ENCODE measurements around the gene PDE7B. TPM values are rescaled to one million over a fixed set of nuclear protein-coding genes. Genes with fewer than 3 reads are reported as not detected.

Gene PDE7B
- total and polyA plus RNA-seq, 4 donors: 0.26 to 3.7 (median 1.8) TPM

DNA sequence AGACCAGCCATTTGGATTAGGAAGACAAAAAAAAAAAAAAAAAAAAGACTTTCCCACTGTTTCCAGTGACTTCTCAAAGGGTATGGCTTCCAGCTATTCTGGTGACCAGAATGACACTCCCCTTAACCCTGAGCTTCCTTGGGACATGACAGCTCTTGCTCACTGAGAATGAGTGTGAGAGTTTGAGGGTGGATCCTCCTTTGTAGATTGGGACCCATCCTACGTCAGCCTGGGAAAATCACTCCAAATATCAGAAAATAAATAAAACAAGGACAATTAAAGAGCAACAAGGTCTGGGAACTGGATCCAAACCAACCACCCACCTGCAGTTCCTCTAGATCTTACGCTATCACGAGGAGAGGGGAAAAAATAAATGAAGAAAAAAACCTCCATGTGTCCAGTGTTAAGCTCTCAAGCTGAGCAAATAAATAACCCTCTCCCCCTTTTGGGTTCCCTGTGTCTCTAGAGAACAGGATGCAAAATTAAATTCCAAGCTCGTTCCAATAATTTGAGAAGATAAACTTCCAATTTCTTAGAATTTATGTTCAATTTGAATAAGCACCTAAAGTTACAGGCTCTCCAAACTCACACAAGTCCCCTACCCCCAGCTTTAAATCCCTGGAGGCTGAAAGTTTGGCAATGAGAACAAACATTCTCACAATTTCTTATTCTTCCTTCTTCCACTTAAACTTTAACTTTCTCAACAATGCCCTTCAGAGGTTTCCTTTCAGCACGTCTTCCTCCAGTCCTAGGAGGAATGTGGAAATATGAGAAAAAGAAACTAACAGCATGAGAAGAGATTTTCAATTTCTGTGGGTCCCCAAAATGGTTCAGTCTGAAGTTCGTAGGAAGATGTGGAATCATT lies 228.4 kb downstream of the PDE7B start:
- Histone ChIP-seq H3K9ac (ENCODE audit: insufficient read depth in 1 of 2, low read length in 2 of 2) (no peak overlapping the region), H3K27ac (ENCODE audit: low read depth in 1 of 2, low read length in 1 of 2) (peak overlapping the region; percentile 53 to 77), H3K9me3 (ENCODE audit: control insufficient read depth in 4 of 4, insufficient read depth in 3 of 4, low read length in 3 of 4) (no peaks in the 10 kb centered on the region), H3K4me3 (no peak overlapping the region), H3K27me3 (ENCODE audit: control insufficient read depth in 3 of 3, insufficient read depth in 3 of 3, low read length in 2 of 3) (no peaks in the 10 kb centered on the region), H3K4me1 (ENCODE audit: control insufficient read depth in 5 of 5, insufficient read depth in 5 of 5, low read length in 5 of 5) (peaks cover 0 to 34% (median 6%) of the 10 kb centered on the region in 5 donors), H3K36me3 (ENCODE audit: control insufficient read depth in 4 of 4, insufficient read depth in 4 of 4, low read length in 4 of 4) (no peaks in the 10 kb centered on the region)
- TF ChIP-seq, protein P1, sequence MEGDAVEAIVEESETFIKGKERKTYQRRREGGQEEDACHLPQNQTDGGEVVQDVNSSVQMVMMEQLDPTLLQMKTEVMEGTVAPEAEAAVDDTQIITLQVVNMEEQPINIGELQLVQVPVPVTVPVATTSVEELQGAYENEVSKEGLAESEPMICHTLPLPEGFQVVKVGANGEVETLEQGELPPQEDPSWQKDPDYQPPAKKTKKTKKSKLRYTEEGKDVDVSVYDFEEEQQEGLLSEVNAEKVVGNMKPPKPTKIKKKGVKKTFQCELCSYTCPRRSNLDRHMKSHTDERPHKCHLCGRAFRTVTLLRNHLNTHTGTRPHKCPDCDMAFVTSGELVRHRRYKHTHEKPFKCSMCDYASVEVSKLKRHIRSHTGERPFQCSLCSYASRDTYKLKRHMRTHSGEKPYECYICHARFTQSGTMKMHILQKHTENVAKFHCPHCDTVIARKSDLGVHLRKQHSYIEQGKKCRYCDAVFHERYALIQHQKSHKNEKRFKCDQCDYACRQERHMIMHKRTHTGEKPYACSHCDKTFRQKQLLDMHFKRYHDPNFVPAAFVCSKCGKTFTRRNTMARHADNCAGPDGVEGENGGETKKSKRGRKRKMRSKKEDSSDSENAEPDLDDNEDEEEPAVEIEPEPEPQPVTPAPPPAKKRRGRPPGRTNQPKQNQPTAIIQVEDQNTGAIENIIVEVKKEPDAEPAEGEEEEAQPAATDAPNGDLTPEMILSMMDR (IDR thresholded peaks at IDR 0.05; ENCODE audit: control extremely low read depth, extremely low read depth): no peak
- 57 to 70% methylated on average over 6 of the region's 6 CpGs for WGBS, 2 donors
- ATAC-seq (ENCODE audit: insufficient read depth, low FRiP score): no peak
- peak in 2 of 3 donors; percentile 38 to 50 for DNase-seq

DNA sequence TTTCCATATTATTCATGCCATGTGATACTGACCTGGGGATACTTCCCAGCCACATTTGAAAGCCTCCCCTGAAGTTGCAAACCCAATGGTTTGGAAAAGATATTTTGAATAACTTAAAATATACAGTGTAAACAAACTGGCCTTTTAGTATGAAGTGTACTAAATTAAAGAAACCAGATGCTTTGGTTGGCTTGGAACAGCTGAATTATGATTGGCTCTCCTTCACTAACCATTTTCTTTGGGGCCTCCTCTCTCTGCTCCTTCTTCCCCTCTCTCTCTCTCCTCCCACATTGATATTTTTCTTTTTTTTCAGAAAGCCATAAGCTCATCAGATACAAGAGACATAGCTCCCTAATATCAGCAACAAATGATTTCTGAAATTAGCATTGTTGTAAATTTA lies 232.0 kb downstream of the PDE7B start:
- TF ChIP-seq, protein P1 (IDR thresholded peaks at IDR 0.05; ENCODE audit: control extremely low read depth, extremely low read depth): no peak
- Histone ChIP-seq H3K27ac (ENCODE audit: low read depth in 1 of 2, low read length in 1 of 2) (no peak overlapping the region), H3K4me1 (ENCODE audit: control insufficient read depth in 5 of 5, insufficient read depth in 5 of 5, low read length in 5 of 5) (peaks cover 0 to 37% (median 9%) of the 10 kb centered on the region in 5 donors), H3K9ac (ENCODE audit: insufficient read depth in 1 of 2, low read length in 2 of 2) (no peak overlapping the region), H3K4me3 (no peak overlapping the region), H3K9me3 (ENCODE audit: control insufficient read depth in 4 of 4, insufficient read depth in 3 of 4, low read length in 3 of 4) (no peaks in the 10 kb centered on the region), H3K27me3 (ENCODE audit: control insufficient read depth in 3 of 3, insufficient read depth in 3 of 3, low read length in 2 of 3) (no peaks in the 10 kb centered on the region), H3K36me3 (ENCODE audit: control insufficient read depth in 4 of 4, insufficient read depth in 4 of 4, low read length in 4 of 4) (peaks cover 0 to 5% (median 0%) of the 10 kb centered on the region in 4 donors)
- peak in 2 of 3 donors; percentile 60 to 70 for DNase-seq
- no peak for ATAC-seq (ENCODE audit: insufficient read depth, low FRiP score)

DNA sequence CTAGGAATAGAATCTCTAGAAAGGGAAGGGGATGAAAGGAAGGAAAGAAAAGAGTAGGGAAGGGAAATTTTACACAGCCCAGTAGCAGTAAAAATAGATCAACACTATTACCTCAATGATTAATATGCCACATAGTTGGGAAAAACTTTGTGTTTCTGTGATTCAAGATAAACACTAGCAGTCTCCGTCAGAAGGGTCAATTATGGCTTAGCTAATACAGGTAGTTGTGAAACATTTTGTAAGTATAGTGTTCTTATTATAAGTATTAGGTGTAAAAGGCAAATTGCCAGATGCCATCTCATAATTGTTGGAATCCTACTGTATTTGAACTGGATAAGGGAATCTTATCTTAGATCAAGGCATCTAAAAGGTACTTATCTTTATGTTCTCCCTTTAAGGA lies 232.9 kb downstream of the PDE7B start:
- no peak for DNase-seq
- 62 to 69% methylated on average over 1 of the region's 1 CpG for WGBS, 2 donors
- peaks cover 0 to 5% (median 0%) of the 10 kb centered on the region in 4 donors for H3K36me3 ChIP-seq (ENCODE audit: control insufficient read depth in 4 of 4, insufficient read depth in 4 of 4, low read length in 4 of 4)
- no peak overlapping the region for H3K27ac ChIP-seq (ENCODE audit: low read depth in 1 of 2, low read length in 1 of 2)
- peaks cover 0 to 36% (median 9%) of the 10 kb centered on the region in 5 donors for H3K4me1 ChIP-seq (ENCODE audit: control insufficient read depth in 5 of 5, insufficient read depth in 5 of 5, low read length in 5 of 5)
- no peaks in the 10 kb centered on the region for H3K27me3 ChIP-seq (ENCODE audit: control insufficient read depth in 3 of 3, insufficient read depth in 3 of 3, low read length in 2 of 3)
- no peaks in the 10 kb centered on the region for H3K9me3 ChIP-seq (ENCODE audit: control insufficient read depth in 4 of 4, insufficient read depth in 3 of 4, low read length in 3 of 4)
- TF ChIP-seq, protein P1 (IDR thresholded peaks at IDR 0.05; ENCODE audit: control extremely low read depth, extremely low read depth): no peak
- no peak for ATAC-seq (ENCODE audit: insufficient read depth, low FRiP score)
- H3K9ac ChIP-seq (ENCODE audit: insufficient read depth in 1 of 2, low read length in 2 of 2): no peak overlapping the region
- no peak overlapping the region for H3K4me3 ChIP-seq

All from lung (tissue), 12 donors.